HG02623 (cell line): Measurements from ENCODE around the gene PPARGC1A.
A peak's percentile ranks its signal among the peaks of the same experiment; 100 is the strongest.

ENCODE experiments used
- ATAC-seq: cut with Tn5 transposase; IDR thresholded peaks from one replicate; pipeline ENCODE4 v1.9.1; 2021; ENCODE audit warnings: moderate library complexity; ENCODE audit not compliant: unreplicated experiment

PPARGC1A gene

DNA sequence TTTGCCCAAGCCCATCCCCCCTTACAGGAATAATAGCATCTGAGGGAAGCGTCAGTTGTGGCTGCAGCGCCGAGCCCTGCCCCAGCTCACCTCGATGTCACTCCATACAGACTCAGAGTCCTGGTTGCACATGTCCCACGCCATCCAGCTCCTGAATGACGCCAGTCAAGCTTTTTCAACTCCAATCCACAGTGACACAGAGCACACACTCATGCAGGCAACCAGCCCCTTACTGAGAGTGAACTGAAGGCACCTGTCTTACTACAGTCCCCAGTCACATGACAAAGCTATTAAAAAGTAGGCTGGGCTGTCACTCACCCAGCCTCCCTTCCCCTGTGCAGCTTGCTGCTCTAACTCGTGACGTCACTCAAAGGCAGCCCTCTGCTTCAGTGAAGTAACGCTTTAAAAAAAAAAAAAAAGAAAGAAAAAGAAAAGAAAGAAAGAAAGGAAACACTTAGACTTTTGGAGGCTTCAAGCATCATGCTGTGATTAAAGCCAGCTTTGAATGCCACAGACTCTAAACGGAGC, at the start of gene PPARGC1A:
TSS of gene PPARGC1A (minus strand) at position 234 of the 528 bp plus-strand sequence. CDS start at position 144, 90 bp downstream.
- ATAC-seq: no peak

DNA sequence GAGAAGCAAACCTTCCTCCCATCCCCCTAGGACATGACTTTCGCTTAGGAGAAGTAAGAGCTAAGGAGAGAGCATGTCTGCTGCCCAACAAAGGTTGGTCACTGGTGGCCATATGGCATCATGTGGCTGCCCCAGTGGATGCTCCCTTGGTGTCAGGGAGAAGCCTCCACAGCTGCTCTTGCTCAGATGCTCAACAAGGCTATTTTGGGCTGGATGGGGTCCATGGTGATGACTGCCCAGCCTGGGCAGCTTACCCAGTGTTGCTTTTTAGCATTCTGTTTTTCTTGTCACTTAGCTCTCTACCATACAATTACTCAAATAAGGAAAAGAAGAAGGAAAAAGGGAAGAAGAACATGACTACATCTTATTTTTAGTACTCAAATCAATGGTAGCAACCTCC, 48.9 kb upstream of the PPARGC1A start:
- no peak for ATAC-seq

DNA sequence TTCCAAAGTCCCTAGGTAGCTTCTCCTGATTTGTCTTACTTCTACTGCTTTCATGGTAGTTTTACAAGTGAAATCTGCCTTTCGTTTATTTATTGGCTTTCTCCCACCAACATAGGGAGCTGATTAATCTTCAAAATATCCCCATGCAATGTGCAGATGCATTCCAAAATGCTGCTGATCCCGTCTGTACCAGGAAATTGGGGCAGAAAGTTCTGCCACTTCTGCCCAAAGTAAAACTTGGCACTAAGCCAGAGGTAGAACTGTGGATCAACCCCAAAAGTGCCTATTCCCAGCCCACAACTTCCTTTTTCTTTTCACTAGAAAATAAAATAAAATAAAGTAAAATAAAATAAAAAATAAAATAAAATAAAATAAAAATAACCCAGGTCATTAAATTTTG, 47.3 kb upstream of the PPARGC1A start:
- no peak for ATAC-seq

GRCh38 chr4:23934915-23935314, 45.1 kb upstream of the PPARGC1A start:
- no peak for ATAC-seq

GRCh38 chr4:23934223-23934622, 44.4 kb upstream of the PPARGC1A start:
- ATAC-seq: no peak

DNA sequence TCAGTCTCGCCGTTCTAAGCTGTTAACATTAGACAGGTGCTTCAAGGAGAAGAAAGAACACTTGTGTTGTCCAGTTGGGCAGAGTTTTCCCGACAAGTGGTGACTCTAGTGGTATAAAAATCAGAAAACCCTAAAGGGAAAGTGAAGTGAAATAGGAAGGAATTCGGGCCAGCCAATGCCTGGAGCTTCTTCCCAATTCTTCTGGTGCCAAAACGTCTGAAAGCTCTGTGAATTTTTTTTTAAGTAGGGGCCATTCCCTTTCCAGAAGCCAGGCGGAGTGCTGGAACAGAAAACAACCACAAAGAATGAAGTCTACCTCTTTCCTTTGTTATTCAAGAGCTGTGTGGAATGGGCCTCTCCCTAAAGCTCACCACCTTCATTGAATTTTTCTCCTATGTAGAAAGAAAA, 43.1 kb upstream of the PPARGC1A start:
- ATAC-seq: no peak

DNA sequence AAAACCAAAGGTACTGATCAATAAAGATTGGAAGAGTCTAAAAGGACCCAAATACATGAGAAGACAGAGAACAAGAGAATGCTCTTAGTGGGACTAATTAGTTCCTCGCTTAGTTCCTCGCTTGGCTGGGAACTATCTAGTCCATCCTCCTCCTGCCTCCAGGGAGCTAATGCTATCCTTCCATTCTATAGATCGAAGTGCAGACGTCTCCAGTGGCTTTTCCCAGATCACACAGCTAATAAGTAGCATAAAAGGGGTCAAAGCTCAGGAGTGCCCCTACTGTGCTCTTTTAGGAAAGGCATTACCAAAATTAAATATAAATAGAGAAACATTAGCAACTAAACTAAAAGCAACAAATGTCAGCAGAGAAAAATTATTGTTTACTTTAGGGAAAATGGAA, 42.3 kb upstream of the PPARGC1A start:
- no peak for ATAC-seq

GRCh38 chr4:23931489-23931830, 41.6 kb upstream of the PPARGC1A start:
- ATAC-seq: no peak

- no peak for ATAC-seq
These were observed 41.1 kb upstream of the PPARGC1A start for GRCh38 chr4:23930750-23931488.

GRCh38 chr4:23929248-23929647, 39.4 kb upstream of the PPARGC1A start:
- no peak for ATAC-seq

GRCh38 chr4:23924556-23924955, 34.7 kb upstream of the PPARGC1A start:
- ATAC-seq: no peak

- no peak for ATAC-seq
These were observed 34.0 kb upstream of the PPARGC1A start for GRCh38 chr4:23923840-23924239.

- ATAC-seq: no peak
These were observed 33.3 kb upstream of the PPARGC1A start for GRCh38 chr4:23923141-23923540.

GRCh38 chr4:23922541-23923111, 32.8 kb upstream of the PPARGC1A start:
- no peak for ATAC-seq

GRCh38 chr4:23922013-23922412, 32.2 kb upstream of the PPARGC1A start:
- no peak for ATAC-seq

- ATAC-seq: no peak
These were observed 31.6 kb upstream of the PPARGC1A start for GRCh38 chr4:23921447-23921845.

GRCh38 chr4:23920716-23921446, 31.0 kb upstream of the PPARGC1A start:
- ATAC-seq: no peak

DNA sequence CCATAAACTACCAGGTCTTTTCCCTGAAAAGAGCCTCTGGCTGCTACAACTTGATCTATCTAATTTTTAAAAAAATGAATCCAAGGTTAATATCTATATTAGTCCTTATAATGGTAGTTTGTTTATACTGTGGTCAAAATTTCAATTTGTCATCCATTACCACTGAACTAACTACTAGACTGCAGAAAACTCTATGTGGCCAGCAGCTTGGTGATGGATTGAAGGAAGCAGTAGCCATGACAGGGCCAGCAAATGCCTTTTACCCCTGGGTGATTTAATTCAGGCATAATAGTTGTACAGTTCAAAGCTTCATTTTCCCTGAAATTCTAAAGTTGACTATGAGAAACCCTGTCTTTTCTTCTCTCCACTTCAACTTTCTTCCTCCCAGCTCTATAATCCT, 30.4 kb upstream of the PPARGC1A start:
- ATAC-seq: no peak

GRCh38 chr4:23916282-23916681, 26.4 kb upstream of the PPARGC1A start:
- no peak for ATAC-seq

GRCh38 chr4:23915459-23916132, 25.7 kb upstream of the PPARGC1A start:
- no peak for ATAC-seq

DNA sequence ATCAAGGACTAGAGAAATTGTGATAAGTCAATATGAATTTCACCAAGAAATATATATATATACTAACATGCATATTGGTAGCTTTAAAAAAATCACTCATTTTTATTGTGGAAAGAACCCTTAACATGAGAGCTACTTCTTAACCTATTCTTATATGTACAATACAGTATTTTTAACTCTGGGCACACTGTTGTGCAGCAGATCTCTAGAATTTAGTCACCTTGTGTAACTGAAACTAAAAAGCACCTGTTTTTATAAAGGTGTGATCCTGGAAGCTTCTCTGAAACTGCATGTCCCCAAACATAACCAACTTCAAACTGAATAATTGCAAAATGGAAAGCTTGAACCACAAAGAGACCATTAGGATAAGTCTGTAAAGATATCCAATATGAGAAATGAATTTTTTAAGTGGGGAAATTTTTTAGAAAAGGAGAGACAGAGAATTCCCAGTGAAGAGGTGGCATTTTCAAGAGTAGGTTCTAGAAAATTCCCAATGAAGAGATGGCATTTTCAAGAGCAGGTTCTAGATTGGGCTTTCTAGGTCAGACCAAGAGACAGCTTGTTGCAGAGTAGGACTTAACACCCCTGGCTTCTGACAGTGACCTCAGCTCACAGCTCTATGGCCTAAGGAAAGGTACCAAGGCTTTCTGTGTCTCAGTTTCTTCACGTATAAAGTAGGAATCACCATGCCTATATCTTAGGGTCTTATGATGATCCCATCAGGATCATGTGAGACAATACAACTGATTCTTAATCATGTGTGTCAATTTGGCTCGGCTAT, 22.0 kb upstream of the PPARGC1A start:
- peak; percentile 55 for ATAC-seq
